Measurements from ENCODE around the gene FBLN5.

FBLN5 gene

GRCh38 chr14:91931478-91932088, 15.9 kb downstream of the FBLN5 start:
- no peak for TF ChIP-seq CTCF (IDR thresholded peaks at IDR 0.05; ENCODE audit: insufficient read depth, missing control alignments)
- DNase-seq (ENCODE audit: insufficient read length, low spot score) (no peak), FAIRE-seq (no peak)

- no peak for TF ChIP-seq CTCF (IDR thresholded peaks at IDR 0.05; ENCODE audit: insufficient read depth, missing control alignments)
- FAIRE-seq (no peak), DNase-seq (ENCODE audit: insufficient read length, low spot score) (no peak)
Observed at GRCh38 chr14:91929700-91930099, 17.8 kb downstream of the FBLN5 start.

- TF ChIP-seq CTCF (IDR thresholded peaks at IDR 0.05; ENCODE audit: insufficient read depth, missing control alignments), result no peak
- DNase-seq (ENCODE audit: insufficient read length, low spot score) (no peak), FAIRE-seq (no peak)
Observed at GRCh38 chr14:91927800-91928199, 19.7 kb downstream of the FBLN5 start.

- FAIRE-seq, result no peak
- DNase-seq (ENCODE audit: insufficient read length, low spot score), result no peak
- TF ChIP-seq CTCF (IDR thresholded peaks at IDR 0.05; ENCODE audit: insufficient read depth, missing control alignments), result no peak
Observed at GRCh38 chr14:91927191-91927590, 20.3 kb downstream of the FBLN5 start.

GRCh38 chr14:91926131-91926890, 21.2 kb downstream of the FBLN5 start:
- TF ChIP-seq CTCF (IDR thresholded peaks at IDR 0.05; ENCODE audit: insufficient read depth, missing control alignments), result no peak
- no peak for FAIRE-seq
- DNase-seq (ENCODE audit: insufficient read length, low spot score), result no peak

GRCh38 chr14:91925727-91926121, 21.8 kb downstream of the FBLN5 start:
- no peak for FAIRE-seq
- no peak for TF ChIP-seq CTCF (IDR thresholded peaks at IDR 0.05; ENCODE audit: insufficient read depth, missing control alignments)
- no peak for DNase-seq (ENCODE audit: insufficient read length, low spot score)

All from D721Med (cell line).